GM18517 (cell line): ENCODE data around the gene SMYD3.
"Not testable (repeated sequence)": the region's sequence is repeated elsewhere in the genome, so short reads cannot be mapped to it uniquely, and the experiment has no call there.

Experiments
- ATAC-seq: cut with Tn5 transposase; IDR thresholded peaks from one replicate; pipeline ENCODE4 v1.9.1; 2021; ENCODE audit warnings: mild to moderate bottlenecking, moderate library complexity; ENCODE audit not compliant: unreplicated experiment

Gene SMYD3

DNA sequence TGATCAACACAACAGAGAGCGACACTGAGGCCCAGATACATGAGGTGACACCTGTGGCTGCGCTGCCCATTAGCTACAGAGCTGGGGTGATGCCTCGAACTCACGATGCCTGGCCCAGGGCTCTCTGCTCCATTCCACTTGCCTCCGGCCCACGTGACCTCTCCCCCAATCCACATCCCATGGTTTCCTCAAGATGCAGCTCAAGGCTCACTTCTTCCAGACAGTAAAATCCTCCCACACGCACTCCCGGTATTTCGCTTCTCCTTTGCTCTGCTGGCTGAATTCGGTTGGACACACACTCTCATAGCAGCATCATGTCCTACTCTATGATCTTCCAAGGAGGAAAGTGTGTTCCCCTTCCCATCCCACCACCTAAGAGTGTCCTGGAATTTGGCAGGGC is 679.8 kb downstream of the SMYD3 start:
- no peak for ATAC-seq

DNA sequence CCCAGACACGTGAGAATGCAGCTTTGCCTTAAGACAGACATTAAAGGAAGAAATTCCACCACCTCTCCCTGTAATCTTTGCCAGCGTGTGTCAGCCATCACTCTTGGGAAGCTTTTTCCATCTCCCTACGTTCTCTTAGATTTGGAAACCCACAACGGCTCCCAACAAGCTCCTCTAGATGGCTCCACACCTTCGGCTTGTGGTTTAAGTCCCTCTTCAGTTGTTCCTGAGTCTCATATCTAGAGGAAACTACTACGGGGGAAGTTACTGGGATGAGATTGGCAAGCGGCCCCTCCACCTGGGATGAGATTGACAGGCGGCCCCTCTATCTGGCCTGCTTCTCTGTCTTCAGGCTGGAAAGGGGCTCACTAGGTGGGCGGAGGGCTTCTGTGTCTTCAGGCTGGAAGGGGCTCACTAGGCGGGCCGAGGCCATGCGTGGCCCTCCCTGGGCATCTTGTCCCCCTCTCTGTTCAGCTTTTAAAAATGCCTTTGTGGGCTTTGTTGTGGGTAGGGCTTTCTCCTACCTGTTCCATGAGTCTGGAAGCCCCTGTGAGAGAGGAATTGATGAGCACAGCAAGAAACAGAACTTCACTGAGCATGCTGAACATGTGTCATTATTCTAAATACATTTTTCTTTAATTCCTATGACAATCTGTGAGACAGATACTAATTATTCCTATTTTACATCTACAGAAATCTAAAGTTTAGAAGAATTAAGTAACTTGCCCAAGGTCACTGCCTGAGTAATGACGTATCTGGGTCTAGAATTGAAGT is 681.8 kb downstream of the SMYD3 start:
- no peak for ATAC-seq

DNA sequence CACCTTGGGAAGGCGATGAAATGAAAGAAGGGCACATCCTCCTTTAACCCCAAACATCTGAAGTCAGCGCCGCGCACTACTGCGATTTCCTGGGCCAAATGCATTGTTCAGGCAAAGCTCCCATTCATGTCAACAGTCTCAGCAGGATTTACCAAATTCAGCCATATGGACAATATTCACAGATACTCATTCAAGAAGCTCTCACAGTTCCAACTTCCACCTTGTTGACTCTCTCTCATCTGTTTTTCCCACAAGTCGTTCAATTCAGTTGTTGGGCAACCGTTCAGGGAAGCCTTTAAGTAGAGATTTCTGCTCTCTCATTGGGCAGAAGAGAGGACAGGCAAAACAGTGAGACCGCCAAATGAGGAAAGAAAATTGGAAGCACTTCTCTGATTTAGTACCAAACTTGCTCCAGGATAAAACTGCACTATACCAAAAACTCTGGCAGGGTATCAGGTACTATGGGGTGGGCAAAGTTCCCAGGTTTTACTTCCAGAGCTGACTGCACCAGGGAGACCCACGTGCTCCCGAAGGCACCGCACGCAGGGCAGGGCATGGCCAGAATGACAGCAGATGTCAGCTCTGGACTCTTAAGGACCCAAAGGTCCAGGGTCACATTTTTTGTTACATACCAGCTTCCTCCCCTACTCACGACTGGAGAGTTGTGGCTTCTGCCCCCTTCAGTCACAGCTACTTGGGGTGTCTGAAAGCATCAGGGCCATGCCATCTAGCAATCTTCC is 683.5 kb downstream of the SMYD3 start:
- no peak for ATAC-seq

DNA sequence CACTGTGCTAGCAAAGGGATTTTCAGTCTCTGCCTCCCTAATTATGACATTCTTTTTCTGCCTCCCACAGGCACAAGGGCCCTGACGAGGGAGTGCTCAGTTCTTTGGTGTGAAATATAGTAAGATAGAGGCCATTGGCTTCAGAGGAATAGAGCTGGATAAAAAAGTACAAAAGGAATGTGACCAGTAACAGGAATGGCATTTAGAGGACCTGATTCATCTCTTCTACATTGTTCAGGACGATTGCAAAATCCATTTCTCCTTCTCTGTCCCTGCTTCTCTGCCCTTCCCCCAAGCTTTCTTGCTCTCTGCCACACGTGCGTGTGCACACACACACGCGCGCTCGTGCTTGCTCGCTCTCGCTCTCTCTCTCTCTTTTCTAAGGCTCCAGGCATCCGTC is 684.1 kb downstream of the SMYD3 start:
- no peak for ATAC-seq

DNA sequence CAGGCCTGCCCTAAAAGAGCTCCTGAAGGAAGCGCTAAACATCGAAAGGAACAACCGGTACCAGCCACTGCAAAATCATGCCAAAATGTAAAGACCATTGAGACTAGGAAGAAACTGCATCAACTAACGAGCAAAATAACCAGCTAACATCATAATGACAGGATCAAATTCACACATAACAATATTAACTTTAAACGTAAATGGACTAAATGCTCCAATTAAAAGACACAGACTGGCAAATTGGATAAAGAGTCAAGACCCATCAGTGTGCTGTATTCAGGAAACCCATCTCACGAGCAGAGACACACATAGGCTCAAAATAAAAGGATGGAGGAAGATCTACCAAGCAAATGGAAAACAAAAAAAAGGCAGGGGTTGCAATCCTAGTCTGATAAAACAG is 688.7 kb downstream of the SMYD3 start:
- not testable (repeated sequence) for ATAC-seq

DNA sequence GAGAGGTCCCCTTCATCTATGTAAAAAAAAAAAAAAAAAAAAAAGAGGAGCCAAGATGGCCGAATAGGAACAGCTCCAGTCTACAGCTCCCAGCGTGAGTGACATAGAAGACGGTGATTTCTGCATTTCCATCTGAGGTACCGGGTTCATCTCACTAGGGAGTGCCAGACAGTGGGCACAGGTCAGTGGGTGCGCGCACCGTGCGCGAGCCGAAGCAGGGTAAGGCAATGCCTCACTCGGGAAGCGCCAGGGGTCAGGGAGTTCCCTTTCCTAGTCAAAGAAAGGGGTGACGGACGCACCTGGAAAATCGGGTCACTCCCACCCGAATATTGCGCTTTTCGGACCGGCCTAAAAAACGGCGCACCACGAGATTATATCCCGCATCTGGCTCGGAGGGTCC is 690.6 kb downstream of the SMYD3 start:
- ATAC-seq = not testable (repeated sequence)

DNA sequence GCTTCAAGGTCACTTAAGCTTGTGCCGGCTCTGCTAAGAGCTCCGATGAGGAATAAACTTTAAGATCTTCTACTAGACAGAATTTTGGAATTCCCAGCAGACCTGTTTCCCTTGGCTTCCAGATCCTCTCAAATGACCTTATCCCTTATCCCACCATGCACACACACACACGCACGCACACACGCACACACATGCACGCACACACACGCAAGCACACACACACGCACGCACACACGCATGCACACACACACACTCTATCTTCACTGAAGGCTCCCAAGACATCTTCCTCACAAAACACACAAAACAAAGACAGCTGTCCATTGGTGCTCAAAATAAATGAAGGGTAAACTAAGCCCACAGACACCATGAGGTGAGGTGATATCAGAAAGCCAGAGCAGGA is 692.4 kb downstream of the SMYD3 start:
- no peak for ATAC-seq

DNA sequence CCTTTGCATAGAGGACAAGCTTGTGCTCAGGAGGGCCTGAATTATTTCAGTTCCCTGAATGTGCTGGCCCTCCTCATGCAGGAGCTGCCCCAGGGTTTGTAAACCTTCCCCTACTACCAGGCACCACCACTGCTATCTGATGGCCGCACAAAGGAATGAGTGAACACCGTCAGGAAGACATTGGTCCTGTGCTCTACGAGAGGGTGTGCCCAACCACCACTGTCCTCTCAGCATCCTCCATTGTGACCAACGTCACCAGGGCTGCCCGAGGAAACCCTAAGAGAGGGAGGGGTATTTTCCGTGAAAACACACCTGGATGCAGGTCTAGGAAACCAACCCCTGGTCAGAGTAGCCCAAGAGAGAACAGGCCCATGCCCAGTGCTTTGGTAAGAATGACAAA is 694.8 kb downstream of the SMYD3 start:
- ATAC-seq = no peak

DNA sequence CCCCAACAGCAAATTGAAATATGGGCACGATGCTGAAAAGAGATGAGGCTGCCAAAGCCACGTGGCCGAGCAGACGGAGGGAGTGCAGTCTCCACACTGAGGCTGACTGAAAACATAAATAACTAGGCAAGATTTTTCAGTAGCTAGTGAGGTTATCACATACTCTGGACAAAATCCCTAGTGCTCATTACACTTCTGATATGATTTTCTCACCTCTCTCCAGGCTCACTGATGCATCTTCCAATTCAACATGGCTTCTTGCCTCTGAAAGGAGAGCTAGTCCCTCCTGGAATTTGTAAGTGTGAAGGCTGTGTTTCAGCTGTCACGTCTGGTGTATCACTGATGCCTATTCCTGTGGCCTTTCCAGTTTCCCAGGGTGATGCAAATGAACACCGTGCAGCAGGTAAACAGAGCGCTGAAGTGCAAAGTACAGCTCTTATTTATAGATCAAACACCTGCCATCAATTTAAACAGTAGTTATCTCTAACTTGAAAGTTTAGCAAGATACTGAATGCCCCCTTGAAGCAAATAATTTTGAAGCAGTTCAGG is 696.2 kb downstream of the SMYD3 start:
- ATAC-seq = no peak

DNA sequence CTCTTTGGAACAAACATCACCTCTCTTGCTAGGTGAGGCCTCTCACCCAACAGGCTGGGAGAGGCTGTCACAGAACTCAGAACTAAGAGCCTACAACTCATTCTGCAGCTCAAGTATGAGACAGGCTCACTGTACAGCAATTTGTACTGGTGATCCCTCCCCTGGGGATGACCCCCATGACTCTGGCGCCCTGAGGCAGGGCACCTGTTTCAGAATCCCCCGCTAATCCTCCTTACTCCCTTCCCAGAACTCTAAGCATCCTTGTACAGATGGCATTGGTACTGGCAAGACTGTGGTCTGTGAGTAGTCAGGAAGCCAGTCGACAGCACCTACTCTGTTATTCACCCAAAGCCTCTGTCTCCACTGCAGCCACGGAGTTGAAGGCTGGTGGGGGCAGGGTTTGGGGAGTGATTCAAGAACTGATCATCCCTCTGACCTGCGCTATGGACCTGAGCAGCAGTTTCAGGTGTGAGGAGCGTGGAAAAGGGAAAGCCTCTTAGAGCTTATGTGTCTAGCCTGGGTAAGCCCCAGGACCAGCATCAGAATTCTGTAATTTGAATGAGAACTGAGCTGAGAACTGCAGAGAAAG is 696.8 kb downstream of the SMYD3 start:
- no peak for ATAC-seq

DNA sequence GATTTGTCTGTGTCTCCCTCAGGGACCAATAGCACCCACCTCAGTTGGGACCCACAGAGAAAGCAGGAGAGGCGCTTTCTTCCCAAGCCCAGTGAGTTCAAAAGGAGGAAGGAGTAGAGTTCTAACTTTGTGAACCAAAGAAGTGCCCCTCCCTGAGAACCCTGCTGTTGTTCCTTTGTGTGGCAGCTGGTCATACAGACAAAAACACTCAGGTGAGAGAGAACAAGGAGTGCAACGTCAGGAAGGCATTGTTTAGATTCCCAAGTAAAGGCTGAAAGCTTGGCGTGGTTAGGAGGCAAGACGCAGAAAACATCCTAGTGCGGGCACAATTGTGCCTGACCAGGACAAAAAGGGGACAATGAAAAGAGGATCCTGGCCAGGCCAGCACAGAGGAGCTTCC is 697.7 kb downstream of the SMYD3 start:
- no peak for ATAC-seq

DNA sequence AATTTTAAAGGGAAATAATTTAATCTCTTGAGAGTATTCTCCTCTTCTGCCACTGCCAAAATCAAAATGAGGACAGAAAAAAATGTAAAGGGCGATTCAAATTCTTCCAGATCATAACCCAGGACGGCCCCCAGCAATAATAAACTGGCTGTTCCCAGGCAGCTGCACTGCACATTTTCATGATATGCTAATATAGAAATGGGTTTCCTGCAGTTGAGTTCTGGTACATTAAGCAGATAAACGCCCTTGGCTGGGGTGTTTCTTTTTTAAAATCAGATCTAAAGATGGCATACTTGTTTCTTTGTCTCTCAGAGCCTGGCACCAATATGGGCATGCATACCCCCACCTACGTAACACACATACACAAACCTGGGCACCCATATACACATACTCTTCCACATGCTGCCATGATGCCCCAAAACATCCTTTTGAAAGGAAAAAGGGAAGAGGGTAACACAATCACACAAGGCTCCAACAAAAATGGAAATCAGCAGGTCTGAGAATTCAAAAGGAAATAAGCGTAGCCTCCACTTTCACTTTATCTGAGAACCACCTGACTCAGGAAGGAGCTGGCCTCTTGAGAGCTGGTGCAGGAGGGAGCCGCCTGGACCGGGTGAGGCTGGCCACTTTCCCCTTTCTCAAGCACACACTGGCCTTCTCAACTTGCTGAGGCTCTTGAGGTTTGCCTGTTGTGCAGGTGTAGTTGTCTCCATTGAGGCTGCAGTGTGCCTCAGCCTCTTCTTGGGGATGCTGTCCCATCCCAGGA is 698.9 kb downstream of the SMYD3 start:
- no peak for ATAC-seq

DNA sequence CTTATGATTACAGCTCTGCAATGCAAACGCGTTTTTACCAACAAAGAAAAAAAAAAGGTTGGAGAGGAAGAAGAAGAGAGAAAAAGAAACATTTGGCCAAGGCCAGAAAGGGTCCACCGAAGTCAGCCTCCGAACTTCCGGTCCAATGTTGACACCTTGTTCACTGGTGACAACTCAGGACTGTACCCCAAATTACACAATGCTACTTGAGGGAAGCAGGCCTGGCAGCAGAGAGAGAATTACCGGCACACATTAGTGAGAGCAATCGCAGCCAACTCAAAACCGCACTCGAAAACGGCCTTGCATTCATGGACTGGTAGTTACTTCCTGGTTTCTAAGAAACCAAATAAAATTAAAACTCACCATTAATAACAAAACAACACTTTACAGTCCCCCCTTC is 699.8 kb downstream of the SMYD3 start:
- peak; percentile 90 for ATAC-seq

DNA sequence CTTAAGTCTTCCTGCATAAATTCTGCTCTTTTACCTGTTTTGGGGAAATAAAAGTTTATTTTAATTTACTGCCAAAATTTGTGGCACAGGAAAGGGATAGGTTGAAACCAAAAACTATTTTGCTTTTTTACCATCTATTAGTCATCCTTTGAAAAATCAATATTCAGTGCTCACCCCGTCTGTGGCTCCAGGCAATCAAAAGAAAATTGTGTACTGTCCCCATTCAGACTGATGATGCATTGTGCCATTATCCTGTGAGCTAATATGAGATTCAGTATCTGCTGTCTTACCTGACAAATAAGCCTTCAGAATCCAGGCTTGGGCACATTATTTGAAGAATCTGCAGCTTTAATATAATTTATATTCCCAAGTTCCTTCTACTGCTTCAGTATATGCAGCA is 701.5 kb downstream of the SMYD3 start:
- no peak for ATAC-seq

DNA sequence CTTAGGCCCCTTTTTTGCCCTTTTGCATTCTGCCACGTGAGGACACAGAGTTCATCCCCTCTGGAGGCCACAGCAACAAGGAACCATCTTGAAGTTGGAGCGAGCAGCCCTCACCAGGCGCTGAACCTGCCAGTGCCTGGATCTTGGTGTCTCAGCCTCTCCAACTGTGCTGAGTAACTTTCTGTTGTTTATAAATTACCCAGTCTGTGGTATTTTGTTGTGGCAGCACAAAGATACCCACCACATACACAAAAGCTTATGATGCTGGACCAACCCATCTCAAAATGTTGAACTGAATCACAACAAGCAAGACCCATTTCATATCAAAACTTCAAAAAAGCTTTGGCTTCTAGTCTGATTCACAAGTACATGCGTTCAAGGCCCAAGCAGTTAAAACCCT is 702.4 kb downstream of the SMYD3 start:
- no peak for ATAC-seq

DNA sequence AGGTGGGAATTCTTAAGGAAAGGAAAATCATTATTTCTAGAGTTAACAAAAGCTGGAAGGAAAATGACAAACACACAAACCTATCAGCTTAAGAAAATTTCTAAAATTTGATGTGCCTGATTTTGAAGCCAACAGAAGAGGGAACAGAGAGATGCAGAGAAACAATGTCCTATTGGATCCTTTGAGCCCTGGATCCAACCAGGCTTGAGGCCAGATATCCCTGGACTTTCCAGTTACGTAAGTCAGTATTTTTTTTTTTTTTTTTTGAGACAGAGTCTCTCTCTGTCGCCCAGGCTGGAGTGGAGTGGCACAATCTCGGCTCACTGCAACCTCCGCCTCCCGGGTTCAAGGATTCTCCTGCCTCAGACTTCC is 703.4 kb downstream of the SMYD3 start:
- ATAC-seq = no peak

DNA sequence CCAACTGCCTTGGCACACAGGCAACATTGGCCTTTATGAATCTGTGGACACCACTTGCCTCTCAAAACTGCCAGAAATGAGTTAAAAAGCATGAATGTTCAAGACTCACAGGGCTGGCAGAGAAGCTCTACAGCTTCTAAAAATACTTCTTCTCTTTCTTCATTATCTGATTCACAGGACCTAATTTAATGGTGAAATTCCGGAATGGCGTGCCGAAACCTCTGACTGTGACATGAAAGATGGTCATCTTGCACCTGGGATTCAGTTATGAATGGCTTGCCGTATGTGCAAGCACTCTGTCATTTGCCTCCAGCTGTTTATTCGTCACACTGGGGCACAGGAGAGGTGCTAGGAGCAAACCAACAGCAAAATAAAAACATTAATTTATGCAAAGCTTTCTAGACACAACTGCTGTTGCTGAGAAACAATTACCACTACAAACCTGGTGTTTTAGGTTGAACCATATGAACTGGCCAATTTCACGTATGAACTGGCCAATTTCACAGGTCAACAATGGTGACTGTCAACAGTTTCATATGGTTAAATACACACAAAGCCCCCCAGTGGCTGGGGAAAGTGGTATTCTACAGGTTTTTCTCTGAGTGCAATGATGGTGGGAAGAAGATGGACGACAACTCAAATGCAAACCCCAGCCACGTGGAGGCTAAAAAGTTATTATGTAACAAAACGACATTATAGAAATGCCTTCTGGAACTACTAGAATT is 704.0 kb downstream of the SMYD3 start:
- no peak for ATAC-seq

DNA sequence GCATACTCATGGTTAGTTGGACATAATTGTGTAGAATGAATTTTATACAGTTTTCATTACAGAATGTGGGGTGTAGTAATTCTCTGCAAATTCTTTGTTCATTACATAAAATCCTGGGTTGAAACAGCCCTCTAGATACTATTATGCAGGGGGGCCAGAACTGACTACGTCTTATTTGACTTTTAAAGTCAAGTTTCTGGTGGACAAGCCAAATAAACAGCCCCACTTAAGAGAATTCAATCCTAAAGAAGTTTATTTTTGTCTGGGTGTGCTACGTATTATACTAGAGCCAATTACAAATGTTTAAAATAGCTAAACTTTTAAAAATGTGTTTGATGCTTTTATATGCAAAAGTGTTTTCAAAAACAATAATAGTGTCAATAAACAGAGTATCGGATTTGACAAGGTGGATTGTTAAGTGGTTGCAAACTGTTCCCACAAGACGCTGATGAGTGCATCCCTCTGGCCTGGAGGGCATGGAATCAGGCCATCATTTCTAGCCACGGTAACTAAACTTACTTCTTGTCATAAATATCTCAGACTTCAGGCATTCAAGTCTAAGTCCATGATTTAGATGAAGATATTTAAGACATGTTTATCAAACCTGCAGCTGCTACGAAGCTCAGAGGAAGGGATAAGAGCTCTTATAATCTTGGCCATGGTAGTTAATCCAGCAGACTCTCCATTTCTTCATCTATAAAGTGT is 706.0 kb downstream of the SMYD3 start:
- ATAC-seq = no peak

DNA sequence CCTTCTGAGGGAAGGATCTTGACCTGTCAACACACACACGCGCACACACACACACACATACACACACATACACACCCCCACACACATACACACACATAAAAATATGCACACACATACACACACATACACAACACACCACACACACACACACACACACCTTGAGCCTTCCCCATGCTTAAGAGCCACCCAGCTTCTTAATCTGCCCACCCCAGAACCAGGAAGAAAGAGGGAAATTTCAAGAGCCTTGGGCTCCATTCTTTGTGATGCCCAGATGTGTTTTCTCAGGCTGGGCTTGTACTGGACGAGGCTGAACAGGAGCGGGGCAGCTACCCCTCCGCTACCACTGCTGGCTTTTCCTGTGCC is 708.7 kb downstream of the SMYD3 start:
- no peak for ATAC-seq
